ENCODE measurements around the gene SEC31B.

The SEC31B gene

DNA sequence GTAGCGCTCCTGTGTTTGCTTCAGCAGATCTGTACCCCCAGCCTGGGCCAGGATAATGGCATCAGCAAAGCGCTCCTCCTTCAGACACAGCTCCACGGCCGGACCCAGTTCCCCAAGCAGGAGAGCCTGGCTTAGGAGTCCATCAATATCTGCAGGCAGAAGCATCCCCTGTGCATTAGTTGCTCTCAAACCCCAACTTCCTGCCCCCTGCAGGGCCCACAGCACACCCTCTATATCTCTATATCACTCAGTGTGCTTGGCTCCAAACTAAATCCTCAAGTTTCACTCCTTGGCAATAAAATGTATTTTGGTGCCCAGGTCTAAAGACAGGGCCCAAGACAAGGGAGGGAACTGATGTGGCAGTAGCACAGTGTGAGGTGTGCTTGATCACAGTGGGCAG lies 21.6 kb downstream of the SEC31B start:
- Histone ChIP-seq H3K27ac (ENCODE audit: low read length, poor library complexity, severe bottlenecking) (no peak overlapping the region), H3K4me1 (ENCODE audit: control insufficient read depth, insufficient read depth, low read depth, low read length) (no peaks in the 10 kb centered on the region), H2BK15ac (ENCODE audit: low read depth, poor library complexity, severe bottlenecking) (no peak overlapping the region), H2BK120ac (ENCODE audit: low read depth, low read length) (no peak overlapping the region), H2BK5ac (ENCODE audit: low read depth, low read length, poor library complexity, severe bottlenecking) (no peak overlapping the region), H3K36me3 (ENCODE audit: control insufficient read depth in 1 of 2, insufficient read depth in 2 of 2, low read depth in 1 of 2, low read length in 2 of 2) (peaks cover 26 to 57% of the 10 kb centered on the region in 2 experiments), H4K8ac (ENCODE audit: low read length) (no peak overlapping the region), H2BK12ac (ENCODE audit: low read length in 2 of 2) (no peak overlapping the region), H3K14ac (ENCODE audit: low read length in 2 of 2) (no peak overlapping the region), H3K23ac (ENCODE audit: low read length in 2 of 2) (no peak overlapping the region), H3K9ac (ENCODE audit: low read length) (no peak overlapping the region), H3K4me3 (ENCODE audit: insufficient read depth in 1 of 2, low read depth in 1 of 2, low read length in 2 of 2) (no peak overlapping the region), H3K4me2 (ENCODE audit: low read length, poor library complexity, severe bottlenecking) (no peak overlapping the region), H3K9me3 (ENCODE audit: control insufficient read depth, low read length) (no peaks in the 10 kb centered on the region), H3K79me1 (replicated peaks; ENCODE audit: low read length, poor library complexity, severe bottlenecking) (no peaks in the 10 kb centered on the region), H2AFZ (ENCODE audit: low read depth, low read length) (no peak overlapping the region), H3K27me3 (ENCODE audit: control insufficient read depth in 1 of 2, insufficient read depth in 1 of 2, low read length in 2 of 2) (peaks cover 0 to 8% of the 10 kb centered on the region in 2 experiments), H3K4ac (ENCODE audit: low read depth in 1 of 2, low read length in 2 of 2) (no peak overlapping the region), H2AK5ac (ENCODE audit: low read length, severe bottlenecking) (no peak overlapping the region), H3K18ac (ENCODE audit: low read depth in 1 of 2, low read length in 2 of 2) (no peak overlapping the region), H4K91ac (ENCODE audit: low read length) (no peak overlapping the region)
- 98% methylated on average over 4 of the region's 4 CpGs for WGBS
- no peak for DNase-seq

DNA sequence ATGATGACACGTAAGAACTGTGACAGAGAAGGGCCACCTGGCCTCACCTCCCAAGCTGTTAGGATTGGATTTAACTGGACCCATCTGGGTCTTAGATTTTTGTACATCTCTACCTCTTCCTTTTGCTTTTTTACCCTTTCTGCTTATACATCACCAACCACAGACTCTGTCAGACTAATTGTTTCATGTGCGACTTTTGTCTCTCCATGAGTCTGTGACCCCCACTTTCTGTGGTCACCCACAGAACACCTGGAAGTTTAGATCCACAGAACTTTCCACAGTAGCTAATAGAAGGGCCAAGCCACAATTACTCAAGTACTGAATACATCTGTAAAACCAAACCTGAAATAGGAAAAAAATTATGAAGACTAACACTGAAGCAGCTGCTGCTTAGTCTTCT lies 23.1 kb downstream of the SEC31B start:
- Histone ChIP-seq H2BK12ac (ENCODE audit: low read length in 2 of 2) (no peak overlapping the region), H3K23ac (ENCODE audit: low read length in 2 of 2) (no peak overlapping the region), H3K27me3 (ENCODE audit: control insufficient read depth in 1 of 2, insufficient read depth in 1 of 2, low read length in 2 of 2) (peaks cover 0 to 8% of the 10 kb centered on the region in 2 experiments), H3K4ac (ENCODE audit: low read depth in 1 of 2, low read length in 2 of 2) (no peak overlapping the region), H3K18ac (ENCODE audit: low read depth in 1 of 2, low read length in 2 of 2) (no peak overlapping the region), H3K79me1 (replicated peaks; ENCODE audit: low read length, poor library complexity, severe bottlenecking) (no peaks in the 10 kb centered on the region), H3K27ac (ENCODE audit: low read length, poor library complexity, severe bottlenecking) (no peak overlapping the region), H2BK5ac (ENCODE audit: low read depth, low read length, poor library complexity, severe bottlenecking) (no peak overlapping the region), H3K14ac (ENCODE audit: low read length in 2 of 2) (no peak overlapping the region), H2AK5ac (ENCODE audit: low read length, severe bottlenecking) (no peak overlapping the region), H4K91ac (ENCODE audit: low read length) (no peak overlapping the region), H4K8ac (ENCODE audit: low read length) (no peak overlapping the region), H3K9me3 (ENCODE audit: control insufficient read depth, low read length) (no peaks in the 10 kb centered on the region), H3K9ac (ENCODE audit: low read length) (no peak overlapping the region), H2BK120ac (ENCODE audit: low read depth, low read length) (no peak overlapping the region), H2BK15ac (ENCODE audit: low read depth, poor library complexity, severe bottlenecking) (no peak overlapping the region), H3K36me3 (ENCODE audit: control insufficient read depth in 1 of 2, insufficient read depth in 2 of 2, low read depth in 1 of 2, low read length in 2 of 2) (peaks cover 22 to 51% of the 10 kb centered on the region in 2 experiments), H3K4me2 (ENCODE audit: low read length, poor library complexity, severe bottlenecking) (no peak overlapping the region), H3K4me1 (ENCODE audit: control insufficient read depth, insufficient read depth, low read depth, low read length) (no peaks in the 10 kb centered on the region), H3K4me3 (ENCODE audit: insufficient read depth in 1 of 2, low read depth in 1 of 2, low read length in 2 of 2) (no peak overlapping the region), H2AFZ (ENCODE audit: low read depth, low read length) (no peak overlapping the region)
- WGBS: 86% methylated on average over 2 of the region's 2 CpGs
- DNase-seq: no peak

DNA sequence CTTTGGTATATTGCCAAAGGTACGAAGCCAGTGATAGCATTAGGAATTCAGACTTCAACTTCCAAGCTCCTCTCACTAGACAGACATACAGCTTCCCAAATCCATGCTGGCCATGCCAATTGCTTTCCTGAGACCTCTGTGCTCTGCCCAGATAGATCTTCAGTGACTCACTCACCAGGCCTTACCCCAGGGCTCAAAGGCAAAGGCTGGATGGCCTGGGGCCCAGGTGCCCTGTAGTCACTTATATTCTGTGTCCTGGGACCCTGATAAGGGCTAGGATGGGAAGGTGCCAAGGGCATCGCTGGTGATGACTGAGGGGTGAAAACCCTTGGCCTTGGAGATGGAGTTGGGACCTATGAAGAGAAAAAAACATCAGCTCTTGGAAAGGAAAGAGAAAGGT lies 29.1 kb downstream of the SEC31B start:
- 88% methylated on average over 2 of the region's 2 CpGs for WGBS
- H3K4me1 ChIP-seq (ENCODE audit: control insufficient read depth, insufficient read depth, low read depth, low read length): no peaks in the 10 kb centered on the region
- no peak overlapping the region for H3K23ac ChIP-seq (ENCODE audit: low read length in 2 of 2)
- DNase-seq: no peak
- H2BK15ac ChIP-seq (ENCODE audit: low read depth, poor library complexity, severe bottlenecking): no peak overlapping the region
- H4K91ac ChIP-seq (ENCODE audit: low read length): no peak overlapping the region
- H3K27ac ChIP-seq (ENCODE audit: low read length, poor library complexity, severe bottlenecking): no peak overlapping the region
- H2BK120ac ChIP-seq (ENCODE audit: low read depth, low read length): no peak overlapping the region
- H3K4me2 ChIP-seq (ENCODE audit: low read length, poor library complexity, severe bottlenecking): no peak overlapping the region
- no peak overlapping the region for H3K4ac ChIP-seq (ENCODE audit: low read depth in 1 of 2, low read length in 2 of 2)
- H3K4me3 ChIP-seq (ENCODE audit: insufficient read depth in 1 of 2, low read depth in 1 of 2, low read length in 2 of 2): no peak overlapping the region
- no peak overlapping the region for H2BK5ac ChIP-seq (ENCODE audit: low read depth, low read length, poor library complexity, severe bottlenecking)
- peaks cover 26 to 40% of the 10 kb centered on the region in 2 experiments for H3K36me3 ChIP-seq (ENCODE audit: control insufficient read depth in 1 of 2, insufficient read depth in 2 of 2, low read depth in 1 of 2, low read length in 2 of 2)
- peaks cover 0 to 18% of the 10 kb centered on the region in 2 experiments for H3K27me3 ChIP-seq (ENCODE audit: control insufficient read depth in 1 of 2, insufficient read depth in 1 of 2, low read length in 2 of 2)
- no peak overlapping the region for H3K18ac ChIP-seq (ENCODE audit: low read depth in 1 of 2, low read length in 2 of 2)
- H3K79me1 ChIP-seq (replicated peaks; ENCODE audit: low read length, poor library complexity, severe bottlenecking): no peaks in the 10 kb centered on the region
- no peak overlapping the region for H3K9ac ChIP-seq (ENCODE audit: low read length)
- H3K9me3 ChIP-seq (ENCODE audit: control insufficient read depth, low read length): no peaks in the 10 kb centered on the region
- no peak overlapping the region for H2AFZ ChIP-seq (ENCODE audit: low read depth, low read length)
- H2BK12ac ChIP-seq (ENCODE audit: low read length in 2 of 2): no peak overlapping the region
- no peak overlapping the region for H4K8ac ChIP-seq (ENCODE audit: low read length)
- H3K14ac ChIP-seq (ENCODE audit: low read length in 2 of 2): no peak overlapping the region
- no peak overlapping the region for H2AK5ac ChIP-seq (ENCODE audit: low read length, severe bottlenecking)

DNA sequence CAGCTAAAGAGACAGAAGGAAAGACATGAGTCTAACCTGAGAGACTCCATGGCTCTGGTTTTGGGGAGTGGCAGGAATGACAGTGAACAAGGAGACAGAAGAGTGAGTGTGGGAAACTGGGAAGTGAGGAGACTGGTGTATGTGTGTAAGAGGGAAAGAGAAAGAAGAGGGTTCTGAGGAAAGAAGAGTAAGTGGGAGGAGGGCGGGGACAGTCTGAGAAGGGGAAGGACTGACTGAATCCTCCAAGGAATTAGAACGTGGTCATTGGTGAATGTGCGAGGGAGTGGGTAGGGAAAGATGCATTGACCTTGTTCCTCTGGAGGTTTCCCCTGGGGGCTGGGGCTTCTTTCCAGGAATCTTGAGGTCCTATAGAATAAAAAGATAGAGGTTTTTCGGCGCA lies 30.3 kb downstream of the SEC31B start:
- Histone ChIP-seq H3K4me1 (ENCODE audit: control insufficient read depth, insufficient read depth, low read depth, low read length) (no peaks in the 10 kb centered on the region), H2AFZ (ENCODE audit: low read depth, low read length) (no peak overlapping the region), H2BK120ac (ENCODE audit: low read depth, low read length) (no peak overlapping the region), H2BK12ac (ENCODE audit: low read length in 2 of 2) (no peak overlapping the region), H3K4ac (ENCODE audit: low read depth in 1 of 2, low read length in 2 of 2) (no peak overlapping the region), H3K23ac (ENCODE audit: low read length in 2 of 2) (no peak overlapping the region), H3K9ac (ENCODE audit: low read length) (no peak overlapping the region), H3K4me3 (ENCODE audit: insufficient read depth in 1 of 2, low read depth in 1 of 2, low read length in 2 of 2) (no peak overlapping the region), H3K27me3 (ENCODE audit: control insufficient read depth in 1 of 2, insufficient read depth in 1 of 2, low read length in 2 of 2) (peaks cover 7 to 29% of the 10 kb centered on the region in 2 experiments), H2AK5ac (ENCODE audit: low read length, severe bottlenecking) (no peak overlapping the region), H3K27ac (ENCODE audit: low read length, poor library complexity, severe bottlenecking) (no peak overlapping the region), H2BK5ac (ENCODE audit: low read depth, low read length, poor library complexity, severe bottlenecking) (no peak overlapping the region), H3K4me2 (ENCODE audit: low read length, poor library complexity, severe bottlenecking) (no peak overlapping the region), H2BK15ac (ENCODE audit: low read depth, poor library complexity, severe bottlenecking) (no peak overlapping the region), H3K9me3 (ENCODE audit: control insufficient read depth, low read length) (no peaks in the 10 kb centered on the region), H3K18ac (ENCODE audit: low read depth in 1 of 2, low read length in 2 of 2) (no peak overlapping the region), H4K91ac (ENCODE audit: low read length) (no peak overlapping the region), H3K79me1 (replicated peaks; ENCODE audit: low read length, poor library complexity, severe bottlenecking) (no peaks in the 10 kb centered on the region), H3K36me3 (ENCODE audit: control insufficient read depth in 1 of 2, insufficient read depth in 2 of 2, low read depth in 1 of 2, low read length in 2 of 2) (peaks cover 30 to 35% of the 10 kb centered on the region in 2 experiments), H3K14ac (ENCODE audit: low read length in 2 of 2) (no peak overlapping the region), H4K8ac (ENCODE audit: low read length) (no peak overlapping the region)
- no peak for DNase-seq
- WGBS: 85% methylated on average over 3 of the region's 5 CpGs

Measured in mesenchymal stem cell (in vitro differentiated cells and primary cell).